Measurements from ENCODE around the gene PSAPL1.

DNA sequence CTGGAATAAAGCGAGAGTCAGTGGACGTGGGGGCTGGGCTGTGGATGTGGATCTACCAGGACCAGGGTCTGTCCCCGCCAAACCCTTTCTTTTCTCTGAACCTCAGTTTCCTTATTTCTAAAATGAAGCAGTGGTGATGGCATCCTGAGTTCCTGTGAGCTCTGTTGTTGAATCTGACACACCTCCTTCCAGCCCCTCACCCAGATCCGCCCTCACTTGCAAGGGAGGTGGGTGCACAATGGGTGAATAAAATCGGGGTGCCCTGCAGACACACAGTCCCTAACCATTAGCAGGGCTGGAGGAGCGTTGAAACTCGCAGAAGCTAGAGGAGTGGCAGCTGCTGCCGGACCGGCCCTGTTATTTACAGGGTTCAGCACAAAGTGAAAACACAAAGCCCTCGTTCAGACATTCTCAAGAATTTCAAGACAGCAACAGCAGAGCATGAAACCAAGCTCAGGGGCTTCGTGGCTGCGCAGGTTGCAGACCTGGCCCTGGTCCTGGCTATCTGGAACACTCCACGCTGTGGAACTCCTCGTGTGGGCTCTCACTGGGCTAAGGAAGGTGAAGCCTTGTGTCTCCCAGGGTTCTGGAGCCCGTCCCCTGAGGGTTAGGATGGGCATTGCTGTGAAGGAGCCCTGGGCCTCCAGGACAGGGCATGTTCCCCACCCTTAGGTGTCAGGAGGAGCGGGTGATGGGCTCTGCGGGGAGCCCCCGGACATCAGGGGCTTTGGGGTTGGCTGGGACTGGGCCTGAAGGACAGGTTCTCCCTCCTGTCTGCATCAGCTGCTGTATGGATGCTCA lies 42.9 kb downstream of the PSAPL1 start:
- no peak for TF ChIP-seq POLR2A (IDR thresholded peaks at IDR 0.05)
- no peak for TF ChIP-seq POLR2AphosphoS5 (IDR thresholded peaks at IDR 0.05)
